NCI-H2107 treated with DMSO at 0.1 percent for 48 hours (cell line): ENCODE measurements around the gene KCNK6.
"Not testable (repeated sequence)": the region's sequence is repeated elsewhere in the genome, so short reads cannot be mapped to it uniquely, and the experiment has no call there.

Experiments
- DNase-seq: peaks from one replicate; lab custom pipeline; 2025; ENCODE audit not compliant: unreplicated experiment; lab: John Stamatoyannopoulos, UW

Gene KCNK6

DNA sequence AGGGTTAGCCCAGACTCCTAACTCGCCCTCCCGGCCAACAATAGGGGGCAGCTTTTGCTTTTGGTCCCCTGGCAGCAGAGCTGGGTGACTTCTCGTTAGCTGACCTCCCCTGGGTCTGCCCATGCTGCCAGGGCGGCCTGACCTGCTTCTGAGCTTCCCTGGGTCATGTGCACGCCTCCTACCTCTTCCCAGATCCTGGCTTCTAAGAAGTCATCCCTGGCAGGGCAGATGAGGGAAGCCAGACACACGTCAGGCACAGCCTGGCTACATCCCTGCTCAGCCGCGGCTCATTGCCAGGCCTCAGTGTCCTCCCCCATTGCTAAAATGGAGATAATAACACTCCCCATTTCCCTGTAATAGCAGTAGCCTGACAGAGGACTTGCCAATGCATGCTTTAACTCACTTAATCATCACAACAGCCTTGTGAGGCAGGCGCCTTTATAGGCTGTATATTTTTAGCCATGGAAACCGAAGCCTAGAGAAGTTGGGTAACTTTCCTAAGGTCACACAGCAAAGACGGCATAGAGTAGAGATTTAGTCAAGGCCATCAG, 2.1 kb downstream of the KCNK6 start:
- DNase-seq: no peak

DNA sequence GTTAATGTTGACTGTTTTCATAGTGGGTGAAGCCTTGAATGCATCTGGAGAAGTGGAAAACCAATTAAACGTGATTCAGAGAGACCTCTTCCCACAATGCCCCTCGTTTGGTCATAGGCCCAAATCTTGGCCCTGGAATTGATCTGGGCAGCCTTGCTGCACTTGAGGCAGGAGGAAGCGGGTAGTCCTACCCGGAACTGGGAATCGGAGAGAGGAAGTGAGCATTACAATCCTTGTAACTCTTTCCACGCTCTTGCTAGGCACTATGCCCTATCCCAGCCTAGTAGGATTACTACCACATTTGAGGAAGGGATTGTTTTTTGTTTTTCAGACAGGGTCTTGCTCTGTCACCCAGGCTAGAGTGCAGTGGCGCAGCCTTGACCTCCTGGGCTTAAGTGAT, 3.6 kb downstream of the KCNK6 start:
- DNase-seq: no peak

DNA sequence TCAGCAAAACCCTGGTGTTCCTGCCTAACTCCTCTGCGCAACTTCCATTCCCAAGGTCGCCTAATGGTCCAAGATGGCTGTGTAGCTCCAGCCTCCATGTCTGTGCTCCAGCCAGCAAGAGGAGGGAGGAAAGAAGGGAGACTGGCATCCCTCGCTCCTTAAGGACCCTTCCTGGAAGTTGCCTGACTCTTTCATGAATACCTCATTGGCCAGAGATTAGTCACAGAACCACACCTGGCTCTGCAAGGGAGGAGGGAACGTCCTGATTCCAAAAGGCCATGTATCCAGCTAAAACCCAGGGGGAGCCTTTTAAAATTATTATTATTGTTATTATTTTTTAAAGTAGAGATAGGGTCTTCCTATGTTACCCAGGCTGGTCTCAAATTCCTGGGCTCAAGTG, 4.8 kb downstream of the KCNK6 start:
- DNase-seq: no peak

DNA sequence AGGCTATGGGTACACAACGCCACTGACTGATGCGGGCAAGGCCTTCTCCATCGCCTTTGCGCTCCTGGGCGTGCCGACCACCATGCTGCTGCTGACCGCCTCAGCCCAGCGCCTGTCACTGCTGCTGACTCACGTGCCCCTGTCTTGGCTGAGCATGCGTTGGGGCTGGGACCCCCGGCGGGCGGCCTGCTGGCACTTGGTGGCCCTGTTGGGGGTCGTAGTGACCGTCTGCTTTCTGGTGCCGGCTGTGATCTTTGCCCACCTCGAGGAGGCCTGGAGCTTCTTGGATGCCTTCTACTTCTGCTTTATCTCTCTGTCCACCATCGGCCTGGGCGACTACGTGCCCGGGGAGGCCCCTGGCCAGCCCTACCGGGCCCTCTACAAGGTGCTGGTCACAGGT, 6.9 kb downstream of the KCNK6 start:
- DNase-seq: no peak

DNA sequence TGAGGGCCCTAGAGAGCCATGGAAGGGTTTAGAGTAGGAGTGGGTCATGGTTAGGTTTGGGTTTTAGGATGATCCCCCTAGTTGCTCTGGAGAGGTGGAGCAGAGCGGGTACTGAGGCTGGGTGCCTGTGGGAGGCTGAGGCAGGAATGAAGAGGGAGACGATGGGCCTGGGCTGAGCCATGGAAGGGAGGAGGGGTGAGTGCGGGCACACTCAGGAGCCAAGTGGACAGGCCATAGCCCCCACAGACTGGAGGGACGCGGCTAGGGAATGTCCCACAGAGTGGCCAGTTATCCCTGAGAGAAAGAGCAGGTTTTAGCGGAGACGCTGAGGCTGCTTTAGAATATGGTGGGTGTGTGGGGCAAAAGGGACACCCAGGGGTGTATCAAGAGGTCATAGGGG, 10.0 kb downstream of the KCNK6 start:
- no peak for DNase-seq

DNA sequence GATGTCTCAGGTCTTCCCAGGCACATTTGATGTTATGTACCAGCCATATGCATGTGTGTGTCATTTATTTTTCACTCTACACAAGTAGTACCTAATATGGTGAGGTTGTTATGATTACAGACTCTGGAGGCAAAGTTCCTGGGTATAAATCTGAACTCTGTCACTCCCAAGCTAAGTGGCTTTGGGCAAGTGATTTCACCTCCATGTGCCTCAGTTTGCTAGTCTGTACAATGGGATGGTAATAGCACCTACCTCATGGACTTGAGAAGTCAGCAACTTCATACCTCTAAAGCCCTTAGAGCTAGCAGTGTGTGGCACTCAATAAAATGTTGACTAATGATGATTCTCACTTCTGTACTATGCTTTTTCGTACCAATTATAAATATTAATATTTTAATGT, 12.1 kb downstream of the KCNK6 start:
- no peak for DNase-seq

DNA sequence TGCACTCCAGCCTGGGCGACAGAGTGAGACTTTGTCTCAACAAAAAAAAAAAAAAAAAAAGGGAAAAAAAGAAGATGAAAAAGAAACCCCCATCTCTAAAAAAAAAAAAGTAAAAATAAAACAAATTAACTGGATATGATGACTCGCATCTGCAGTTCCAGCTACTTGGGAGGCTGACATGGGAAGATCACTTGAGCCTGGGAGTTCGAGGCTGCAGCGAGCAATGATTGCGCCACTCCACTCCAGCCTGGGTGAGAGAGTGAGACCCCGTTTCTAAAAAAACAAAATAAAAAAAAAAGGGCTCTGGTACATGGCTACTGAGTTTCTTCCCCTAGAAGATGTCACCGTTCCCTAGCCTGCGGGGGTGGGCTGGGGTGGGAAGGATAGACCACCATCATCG, 13.6 kb downstream of the KCNK6 start:
- no peak for DNase-seq

DNA sequence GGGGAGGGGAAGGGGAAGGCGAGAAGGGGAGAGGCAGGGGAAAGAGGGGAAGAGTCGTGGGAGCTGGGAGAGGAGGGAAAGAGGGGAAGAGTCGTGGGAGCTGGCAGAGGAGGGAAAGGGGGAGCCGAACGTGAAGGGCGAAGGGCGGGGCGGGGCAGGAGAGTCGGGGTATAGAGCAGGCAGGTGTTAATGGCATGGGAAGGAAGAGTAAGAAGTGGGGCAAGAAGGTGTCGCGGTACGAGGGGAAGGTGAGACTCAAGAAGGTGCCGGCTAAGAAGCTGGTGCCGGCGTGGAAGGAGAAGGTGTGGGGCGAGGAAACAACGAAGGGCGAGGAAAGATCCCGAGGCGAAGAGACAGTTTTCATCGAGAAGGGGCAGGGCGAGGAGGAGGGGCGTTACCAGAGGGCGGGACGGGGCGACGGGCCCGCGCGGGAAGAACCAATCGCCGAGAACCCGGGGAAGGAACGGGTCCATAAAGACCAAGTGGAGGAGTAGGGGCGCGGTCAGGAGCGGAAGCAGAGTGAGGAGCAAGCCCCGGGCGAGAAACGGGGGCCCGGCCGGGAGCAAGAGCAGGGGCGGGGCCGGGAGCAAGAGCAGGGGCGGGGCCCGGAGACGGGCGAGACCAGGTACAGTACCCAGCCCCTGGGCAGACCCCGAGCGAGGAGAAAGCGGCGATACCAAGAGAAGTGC, 16.4 kb downstream of the KCNK6 start:
- peak; percentile 86 for DNase-seq

DNA sequence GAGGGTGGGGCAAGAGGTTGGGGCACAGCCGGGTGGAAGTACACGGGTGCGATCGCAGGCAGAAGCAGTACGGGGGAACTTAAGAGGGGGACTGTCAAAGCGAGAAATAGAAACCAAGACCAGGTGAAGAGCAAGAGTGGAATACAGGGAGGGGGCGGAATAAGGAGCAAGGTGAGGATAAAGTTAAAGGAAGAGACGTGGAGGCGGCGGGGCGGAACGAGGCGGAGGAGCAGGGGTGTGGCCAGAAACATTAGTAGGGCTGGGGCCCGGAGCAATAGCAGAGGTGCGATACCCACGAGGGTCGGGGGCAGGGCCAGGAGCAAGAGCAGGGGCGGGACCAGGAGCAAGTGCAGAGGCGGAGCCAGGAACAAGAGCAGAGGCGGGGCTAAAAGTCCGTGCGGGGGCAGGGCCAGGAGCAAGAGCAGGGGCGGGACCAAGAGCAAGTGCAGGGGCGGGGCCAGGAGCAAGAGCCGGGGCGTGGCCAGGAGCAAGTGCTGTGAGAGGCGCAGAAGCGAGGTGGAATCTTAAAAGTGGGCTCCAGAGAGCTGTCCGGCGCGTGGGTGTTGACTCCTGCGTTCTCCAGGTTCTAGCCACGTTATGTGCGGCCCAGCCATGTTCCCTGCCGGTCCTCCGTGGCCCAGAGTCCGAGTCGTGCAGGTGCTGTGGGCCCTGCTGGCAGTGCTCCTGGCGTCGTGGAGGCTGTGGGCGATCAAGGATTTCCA, 17.2 kb downstream of the KCNK6 start:
- DNase-seq: peak; percentile 86

DNA sequence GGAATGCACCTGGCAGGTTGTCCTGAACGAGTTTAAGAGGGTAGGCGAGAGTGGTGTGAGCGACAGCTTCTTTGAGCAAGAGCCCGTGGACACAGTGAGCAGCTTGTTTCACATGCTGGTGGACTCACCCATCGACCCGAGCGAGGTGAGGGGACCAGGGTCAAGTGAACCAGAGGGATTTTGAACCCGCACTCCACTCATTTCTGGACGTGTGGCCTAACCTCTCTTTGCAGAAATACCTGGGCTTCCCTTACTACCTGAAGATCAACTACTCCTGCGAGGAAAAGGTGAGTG, 17.7 kb downstream of the KCNK6 start:
- DNase-seq: no peak

DNA sequence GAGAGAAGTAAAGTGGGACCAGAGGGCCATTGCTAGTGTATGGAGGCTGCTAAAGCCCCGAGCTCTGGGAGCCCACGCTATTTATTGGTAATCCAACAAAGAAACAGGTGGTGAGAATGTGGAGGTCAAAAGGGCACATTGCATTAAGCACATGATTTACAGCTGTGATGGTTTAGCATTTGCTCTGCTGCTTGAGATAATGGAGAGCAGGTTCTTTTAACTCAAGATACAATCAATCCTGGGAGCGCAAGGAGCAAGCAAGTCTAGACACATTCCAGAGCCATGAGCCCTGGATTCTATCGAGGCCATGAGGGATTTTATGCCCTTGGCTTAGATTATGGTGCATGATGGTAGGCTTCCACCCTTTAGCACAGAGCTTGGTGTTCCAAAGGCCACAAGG, 19.4 kb downstream of the KCNK6 start:
- not testable (repeated sequence) for DNase-seq

DNA sequence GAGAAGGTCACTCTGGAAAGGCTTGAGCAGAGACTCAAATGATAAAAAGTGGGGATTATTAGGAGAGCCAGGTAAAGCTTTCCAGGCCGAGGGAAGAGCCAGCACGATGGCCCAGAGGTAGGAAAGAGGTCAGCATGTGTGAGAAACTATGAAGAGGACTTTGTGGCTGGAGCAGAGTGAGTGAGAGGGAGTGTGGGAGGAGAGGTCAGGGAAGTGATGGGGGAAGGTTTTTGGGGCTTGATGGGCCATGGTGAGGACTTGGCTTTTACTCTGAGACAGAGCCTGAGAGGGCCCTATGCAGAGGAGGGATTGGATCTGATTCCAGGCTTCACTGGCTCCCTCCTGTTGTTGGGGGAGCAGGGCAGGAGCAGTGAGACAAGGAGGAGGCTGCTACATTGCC, 21.3 kb downstream of the KCNK6 start:
- no peak for DNase-seq

DNA sequence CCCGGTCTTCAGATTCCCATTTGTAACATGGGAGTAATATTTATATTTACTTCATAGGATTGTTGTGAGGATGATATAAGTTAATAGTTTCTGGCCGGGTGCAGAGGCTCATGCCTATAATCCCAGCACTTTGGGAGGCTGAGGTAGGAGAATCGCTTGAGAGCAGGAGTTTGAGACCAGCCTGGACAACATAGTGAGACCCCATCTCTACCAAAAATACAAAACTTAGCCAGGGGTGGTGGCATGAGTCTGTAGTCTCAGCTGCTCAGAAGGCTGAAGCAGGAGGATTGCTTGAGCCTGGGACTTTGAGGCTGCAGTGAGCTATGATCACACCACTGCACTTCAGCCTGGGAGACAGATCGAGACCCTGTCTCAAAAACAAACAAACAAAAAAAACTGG, 27.2 kb downstream of the KCNK6 start:
- no peak for DNase-seq

DNA sequence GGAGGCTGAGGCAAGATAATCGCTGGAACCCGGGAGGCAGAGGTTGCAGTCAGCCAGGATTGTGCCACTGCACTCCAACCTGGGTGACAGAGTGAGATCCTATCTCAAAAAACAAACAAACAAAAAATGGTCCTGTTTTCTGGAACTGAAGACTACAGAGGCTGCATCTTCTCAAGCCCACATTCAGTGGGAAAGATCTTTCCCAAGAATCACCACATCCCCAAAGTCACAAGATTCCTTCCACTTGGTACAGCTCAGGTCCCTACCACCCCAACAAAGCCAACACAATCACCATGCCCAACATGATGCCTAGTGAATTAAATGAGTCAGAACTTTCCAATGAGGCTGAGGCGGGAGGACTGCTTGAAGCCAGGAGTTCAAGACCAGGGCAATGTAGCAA, 31.2 kb downstream of the KCNK6 start:
- no peak for DNase-seq

DNA sequence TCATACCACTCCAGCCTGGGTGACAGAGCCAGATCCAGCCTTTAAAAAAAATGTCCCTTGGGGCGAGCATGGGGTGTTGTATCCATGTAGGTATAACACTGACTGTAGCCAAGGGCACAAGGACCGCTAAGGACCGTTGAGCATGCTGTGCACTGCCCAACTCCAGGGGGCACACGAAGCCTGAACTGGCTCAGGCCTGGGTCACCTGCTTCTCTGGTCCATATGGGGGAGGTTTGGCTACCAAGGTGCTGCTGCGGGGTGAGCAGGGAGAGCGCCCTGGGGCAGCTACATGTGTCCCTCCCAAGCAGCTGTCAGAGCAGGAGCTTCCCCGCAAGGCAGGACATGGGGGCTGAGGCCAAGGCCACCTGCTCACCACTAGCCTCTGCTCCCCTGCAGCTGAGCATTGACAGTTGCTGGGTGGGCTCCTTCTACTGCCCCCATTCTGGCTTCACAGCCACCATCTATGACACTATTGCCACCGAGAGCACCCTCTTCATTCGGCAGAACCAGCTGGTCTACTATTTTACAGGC, 32.3 kb downstream of the KCNK6 start:
- no peak for DNase-seq

DNA sequence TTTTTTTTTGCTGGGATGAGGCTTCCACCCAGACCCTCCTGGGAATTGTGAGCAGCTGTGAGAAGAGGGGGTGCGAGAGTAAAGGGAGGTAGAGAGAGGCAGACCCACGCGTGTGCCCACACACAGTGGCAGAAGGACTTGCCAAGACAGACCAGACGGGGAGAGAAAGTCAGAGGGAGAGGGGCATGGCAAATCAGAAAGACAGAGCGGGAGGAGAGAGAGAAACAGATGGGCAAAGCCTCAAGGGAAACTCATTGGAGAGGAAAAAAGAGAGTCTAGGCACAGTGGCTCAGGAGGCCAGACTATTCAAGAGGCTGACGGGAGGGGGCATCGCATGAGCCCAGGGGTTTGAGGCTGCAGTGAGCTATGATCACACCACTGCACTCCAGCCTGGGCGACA, 33.0 kb downstream of the KCNK6 start:
- no peak for DNase-seq

DNA sequence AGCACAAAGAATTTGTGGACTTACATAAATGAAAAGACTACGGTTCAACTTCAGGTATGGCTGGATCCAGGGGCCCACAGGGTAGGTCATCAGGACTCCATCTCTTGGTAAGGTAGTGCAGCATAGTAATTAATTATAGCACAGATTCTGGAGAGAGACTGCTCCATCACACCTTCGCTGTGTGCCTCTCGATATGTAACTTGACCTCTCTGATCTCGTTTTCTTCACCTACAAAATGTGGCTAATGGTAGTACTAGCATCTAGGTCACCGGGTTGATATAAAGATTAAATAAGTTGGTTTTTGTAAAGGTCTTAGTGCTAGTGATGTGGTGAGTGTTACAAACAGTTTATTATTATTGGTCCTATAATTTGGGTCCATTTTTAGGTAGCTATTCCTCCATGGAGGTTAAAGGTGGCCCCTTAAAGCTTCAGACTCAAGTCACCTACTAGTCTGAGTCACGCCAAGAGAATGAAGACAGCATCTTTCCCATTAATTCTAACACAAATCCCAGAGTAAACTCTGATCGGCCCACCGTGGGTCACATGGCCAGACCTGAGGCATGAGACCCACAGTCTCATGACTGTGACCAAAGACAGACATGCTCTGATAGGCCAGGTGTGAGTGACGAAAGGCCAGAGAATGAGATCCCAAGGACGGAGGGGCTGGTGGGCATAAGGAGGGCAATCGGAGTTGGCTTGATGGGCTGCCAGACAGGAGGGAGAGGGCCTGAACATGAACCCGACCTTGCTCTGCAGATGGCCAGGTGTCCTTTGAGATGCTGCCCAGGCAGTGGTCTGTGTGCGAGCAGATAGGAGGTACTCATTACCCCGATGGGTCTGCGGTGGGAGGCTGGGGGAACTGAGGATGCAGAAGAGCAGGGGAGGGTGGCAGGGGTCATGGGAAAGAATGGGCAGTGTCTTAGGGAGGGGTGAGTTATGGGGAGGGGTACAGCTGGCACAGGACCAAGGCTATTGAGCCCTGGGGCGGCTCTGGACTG, 36.4 kb downstream of the KCNK6 start:
- no peak for DNase-seq

DNA sequence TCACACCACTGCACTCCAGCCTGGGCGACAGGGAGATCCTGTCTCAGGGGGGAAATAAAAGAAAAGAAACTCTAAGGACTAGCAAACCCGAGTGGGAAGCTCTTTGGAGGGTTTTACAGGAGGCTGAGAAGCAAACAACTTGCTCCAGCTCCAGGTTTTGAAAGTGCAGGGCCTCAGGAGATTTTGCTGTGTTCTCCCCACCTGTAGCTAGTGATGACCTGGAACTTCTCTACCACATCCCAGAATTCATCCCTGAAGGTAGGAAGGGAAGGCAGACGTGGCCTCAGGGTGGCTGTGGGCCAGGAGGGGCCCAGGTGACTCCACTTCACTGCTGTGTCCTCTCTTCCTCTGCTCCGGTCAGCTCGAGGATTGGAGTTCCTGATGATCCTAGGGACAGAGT, 38.4 kb downstream of the KCNK6 start:
- DNase-seq: no peak

DNA sequence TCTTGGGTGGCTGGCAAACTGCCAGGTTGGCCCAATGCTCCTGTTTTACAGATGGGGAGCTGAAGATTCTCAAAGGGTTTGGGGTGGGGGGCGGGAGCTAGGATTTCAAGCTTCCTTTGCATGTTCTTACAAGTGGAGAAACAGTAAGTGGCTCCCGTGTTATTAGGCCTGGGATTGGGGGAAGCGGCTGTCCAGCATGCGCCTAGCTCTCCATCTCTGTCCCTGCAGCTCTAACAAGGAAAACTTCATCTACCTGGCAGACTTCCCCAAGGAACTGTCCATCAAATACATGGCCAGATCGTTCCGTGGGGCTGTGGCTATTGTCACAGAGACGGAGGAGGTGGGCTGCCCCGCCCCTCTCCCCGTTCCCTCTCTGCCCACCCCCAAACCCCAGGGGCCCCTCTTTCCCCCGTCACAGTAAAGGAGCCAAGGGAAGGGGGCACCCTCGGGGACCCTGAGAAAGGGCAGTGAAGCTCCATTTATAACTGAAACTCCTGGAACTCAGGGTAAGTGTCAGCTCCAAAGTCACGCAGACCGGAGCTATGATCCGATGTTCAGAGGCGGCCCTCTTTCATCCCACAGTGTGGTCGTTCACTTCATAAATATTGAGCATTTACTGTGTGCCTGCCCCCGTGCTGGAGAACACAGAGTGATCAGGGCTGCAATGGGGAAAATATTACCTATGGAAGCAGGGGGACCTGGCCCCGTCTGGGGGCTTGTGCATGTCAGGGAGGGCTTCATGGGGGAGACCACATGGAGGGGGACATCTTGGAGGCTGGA, 39.8 kb downstream of the KCNK6 start:
- DNase-seq: no peak

DNA sequence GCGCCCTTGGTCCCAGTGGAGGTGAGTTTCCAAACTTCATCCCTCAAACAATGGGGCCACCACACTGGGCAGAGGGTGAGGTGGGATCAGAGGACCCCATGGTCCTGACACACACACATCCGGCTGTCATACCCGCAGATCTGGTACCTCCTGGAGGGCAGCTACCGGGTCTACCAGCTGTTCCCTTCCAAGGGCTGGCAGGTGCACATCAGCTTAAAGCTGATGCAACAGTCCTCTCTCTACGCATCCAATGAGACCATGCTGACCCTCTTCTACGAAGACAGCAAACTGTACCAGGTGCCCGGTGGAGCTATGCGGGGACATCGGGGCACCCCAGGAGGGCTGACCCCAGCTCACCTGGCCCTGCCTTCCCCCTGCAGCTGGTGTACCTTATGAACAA, 40.7 kb downstream of the KCNK6 start:
- DNase-seq: no peak
